Endodermal cell (in vitro differentiated cells): ENCODE data around the gene DELE1. TPM values are rescaled to one million over a fixed set of nuclear protein-coding genes. Genes with fewer than 3 reads are reported as not detected.

Experiments
- DNase-seq: peaks from one replicate; pipeline ENCODE4 v3.0.0-alpha.2; 2017
- H3K27ac ChIP-seq: 2 replicates; pipeline ENCODE4 v1.5.1; 2013; ENCODE audit warnings: mild to moderate bottlenecking, low read depth, low read length, moderate library complexity
- H3K27me3 ChIP-seq: 2 replicates; pipeline ENCODE4 v1.6.1; 2013; ENCODE audit warnings: mild to moderate bottlenecking, low read length, moderate library complexity; ENCODE audit not compliant: insufficient read depth, control insufficient read depth, poor library complexity, severe bottlenecking
- H3K36me3 ChIP-seq: 2 replicates; pipeline ENCODE4 v1.7.0; 2013; ENCODE audit warnings: mild to moderate bottlenecking, low read length, moderate library complexity; ENCODE audit not compliant: control insufficient read depth, insufficient read depth
- H3K4me1 ChIP-seq: one replicate; pipeline ENCODE4 v1.7.0; 2013; ENCODE audit warnings: low read length; ENCODE audit not compliant: control insufficient read depth, insufficient read depth
- H3K4me3 ChIP-seq: 2 replicates; pipeline ENCODE4 v1.5.1; 2013; ENCODE audit warnings: mild to moderate bottlenecking, low read length, moderate library complexity
- H3K9ac ChIP-seq: 2 replicates; pipeline ENCODE4 v1.6.1; 2013; ENCODE audit warnings: mild to moderate bottlenecking, low read length, moderate library complexity; ENCODE audit not compliant: poor library complexity, severe bottlenecking; ENCODE audit errors: extremely low read depth
- H3K9me3 ChIP-seq: 2 replicates; pipeline ENCODE4 v1.6.1; 2013; ENCODE audit warnings: mild to moderate bottlenecking, low read length, moderate library complexity; ENCODE audit not compliant: control insufficient read depth
- H3K27ac Mint-ChIP-seq: 2 replicates; pipeline ENCODE4 v1.8.0; 2020; ENCODE audit warnings: mixed read lengths
- H3K27me3 Mint-ChIP-seq: 2 replicates; pipeline ENCODE4 v1.8.0; 2021; ENCODE audit warnings: mild to moderate bottlenecking, mixed read lengths; ENCODE audit not compliant: insufficient read depth
- H3K36me3 Mint-ChIP-seq: 2 replicates; pipeline ENCODE4 v1.8.0; 2020; ENCODE audit warnings: low read depth, mixed read lengths
- H3K4me1 Mint-ChIP-seq: 2 replicates; pipeline ENCODE4 v1.8.0; 2020; ENCODE audit warnings: mixed read lengths
- H3K4me3 Mint-ChIP-seq: 2 replicates; pipeline ENCODE4 v1.8.0; 2020; ENCODE audit warnings: mild to moderate bottlenecking, moderate library complexity, mixed read lengths
- H3K9me3 Mint-ChIP-seq: 2 replicates; pipeline ENCODE4 v1.8.0; 2020; ENCODE audit warnings: mild to moderate bottlenecking, mixed read lengths
- CTCF ChIP-seq: fragments of 200-600 bp; sonication (generic); conservative IDR thresholded peaks from 2 replicates; pipeline ENCODE4 v1.5.0; 2021; ENCODE audit warnings: antibody characterized with exemption, mild to moderate bottlenecking
- WGBS, 2 experiments: methylation state at CpG; one replicate each; pipeline versions ENCODE4 v1.1.5 to v1.1.7; 2013; ENCODE audit warnings: missing lambda C conversion rate in 2 of 2, mixed read lengths in 1 of 2; ENCODE audit not compliant: insufficient coverage in 1 of 2, insufficient read length in 1 of 2; 5-methylcytosine and 5-hydroxymethylcytosine counted together
- total RNA-seq, 2 donors: library from RNA; stranded (reverse); fragmentation: NEBNext Ultra II Directional in 1 of 2; extraction: Animal tissue kit (Norgen Biotek cat#: 25700) in 1 of 2; gene quantifications; 2 replicates in 1 of 2; 3 replicates in 1 of 2; pipeline ENCODE4 v1.2.1, GENCODE V29; 2021

Gene DELE1
- total RNA-seq, 2 donors from 2014 or later, result 66.5 to 71.4 TPM

GRCh38 chr5:141986072-141986471 lies 62.4 kb downstream of the DELE1 start:
- Histone ChIP-seq H3K27me3 (no peaks in the 10 kb centered on the region), H3K4me3 (no peak overlapping the region), H3K4me1 (no peaks in the 10 kb centered on the region), H3K9me3 (no peaks in the 10 kb centered on the region), H3K27ac (no peak overlapping the region), H3K9ac (no peak overlapping the region), H3K36me3 (peaks cover 86% of the 10 kb centered on the region)
- Mint-ChIP-seq H3K27me3 (no peaks in the 10 kb centered on the region), H3K27ac (no peak overlapping the region), H3K9me3 (no peaks in the 10 kb centered on the region), H3K36me3 (peaks cover 53% of the 10 kb centered on the region), H3K4me1 (no peaks in the 10 kb centered on the region), H3K4me3 (no peak overlapping the region)
- no peak for DNase-seq
- TF ChIP-seq CTCF, result no peak

GRCh38 chr5:141989720-141990119 lies 66.0 kb downstream of the DELE1 start:
- Histone ChIP-seq H3K4me3 (no peak overlapping the region), H3K36me3 (peaks cover 80% of the 10 kb centered on the region), H3K9me3 (no peaks in the 10 kb centered on the region), H3K4me1 (no peaks in the 10 kb centered on the region), H3K9ac (no peak overlapping the region), H3K27ac (no peak overlapping the region), H3K27me3 (no peaks in the 10 kb centered on the region)
- H3K27ac Mint-ChIP-seq, result no peak overlapping the region
- no peak for DNase-seq
- no peaks in the 10 kb centered on the region for H3K4me1 Mint-ChIP-seq
- WGBS, 2 experiments, result 0% methylated on average over 1 of the region's 1 CpG; no CpG with 5 or more reads in 1 of the 2 experiments
- no peak overlapping the region for H3K4me3 Mint-ChIP-seq
- TF ChIP-seq CTCF, result no peak
- H3K36me3 Mint-ChIP-seq, result peaks cover 59% of the 10 kb centered on the region
- H3K9me3 Mint-ChIP-seq, result no peaks in the 10 kb centered on the region
- no peaks in the 10 kb centered on the region for H3K27me3 Mint-ChIP-seq

Other genes starting within 250 kb of the DELE1 start
- gene ARAP3, start 241.6 kb upstream of the DELE1 start, total RNA-seq, result 10 to 100 TPM; 32.5 to 41.3 TPM
- gene PCDH1, start 45.5 kb upstream of the DELE1 start, total RNA-seq, result 10 to 100 TPM; 45.4 to 69.7 TPM
- not detected for gene PCDH12, start 34.3 kb downstream of the DELE1 start, total RNA-seq
- 10 to 100 TPM; 27.5 to 33.0 TPM for gene RNF14, start 45.2 kb downstream of the DELE1 start, total RNA-seq
- gene GNPDA1, start 89.2 kb downstream of the DELE1 start, total RNA-seq, result 100 to 1,000 TPM in 1 of 2 donors, 10 to 100 TPM in 1; 90.9 to 118 TPM
- 10 to 100 TPM; 46.2 to 49.0 TPM for gene NDFIP1, start 184.9 kb downstream of the DELE1 start, total RNA-seq